Psoas muscle (tissue), 8 donors: ENCODE measurements around the gene CAB39. TPM values are rescaled to one million over a fixed set of nuclear protein-coding genes. Genes with fewer than 3 reads are reported as not detected.

ENCODE experiments used
- ATAC-seq, 4 donors: fragments of 200-7000 bp; cut with Tn5 transposase; one replicate each; pipeline ENCODE4 v1.9.1; 2020; ENCODE audit warnings: moderate library complexity in 3 of 4, mild to moderate bottlenecking in 2 of 4
- DNase-seq, 2 donors: peaks; one replicate each; pipeline ENCODE4 v3.0.0-alpha.2; 2020
- H3K27ac ChIP-seq: fragments of 200-600 bp; one replicate; pipeline ENCODE4 v1.8.0; 2022
- H3K27me3 ChIP-seq, 3 donors: fragments of 200-600 bp in 1 of 3; one replicate each; pipeline versions ENCODE4 v1.6.1 to v1.8.0; 2013 to 2022; ENCODE audit warnings: low read length in 2 of 3, mild to moderate bottlenecking in 2 of 3, moderate library complexity in 1 of 3; ENCODE audit not compliant: insufficient read depth in 3 of 3
- H3K36me3 ChIP-seq, 2 donors: fragments of 200-600 bp in 1 of 2; one replicate each; pipeline versions ENCODE4 v1.6.1 to v1.8.0; 2013 to 2022; ENCODE audit warnings: low read depth in 1 of 2, mild to moderate bottlenecking in 1 of 2, moderate library complexity in 1 of 2; ENCODE audit not compliant: insufficient read depth in 1 of 2
- H3K4me1 ChIP-seq: fragments of 200-600 bp; one replicate; pipeline ENCODE4 v1.8.0; 2022
- H3K4me3 ChIP-seq: fragments of 200-600 bp; one replicate; pipeline ENCODE4 v1.8.0; 2022; ENCODE audit warnings: mild to moderate bottlenecking
- H3K9me3 ChIP-seq: fragments of 200-600 bp; one replicate; pipeline ENCODE4 v1.8.0; 2022
- WGBS, 3 donors: extraction: QIAGEN DNeasy Blood & Tissue Kit; methylation state at CpG; one replicate each; pipeline versions ENCODE4 v1.1.6 to v1.1.7; 2013; 5-methylcytosine and 5-hydroxymethylcytosine counted together
- intact Hi-C, 2 donors: fragments of 100-400 bp; cut with DNase I; formaldehyde crosslinking; loops; one replicate each; pipeline versions ENCODE4 v1.11.0 to v1.14.2; 2022
- long read RNA-seq, 2 donors: library from polyadenylated mRNA; unstranded; transcript quantifications; one replicate each; pipeline ENCODE4 v2.0.0, GENCODE V29; 2021
- polyA plus RNA-seq, 3 donors: library from polyadenylated mRNA; stranded (reverse); fragments of 200-250 nt; gene quantifications; one replicate each; pipeline ENCODE4 v1.2.3, GENCODE V29; 2013
- total RNA-seq, 4 donors: library from RNA; stranded (reverse); fragmentation: NEBNext Ultra II Directional in 2 of 4; extraction: Animal tissue kit (Norgen Biotek cat#: 25700) in 2 of 4; gene quantifications; one replicate each; pipeline versions ENCODE4 v1.2.1 to v1.2.4, GENCODE V29; 2021 to 2023
- TF ChIP-seq, protein P1 (sequence below): fragments of 200-600 bp; IDR thresholded peaks from one replicate; pipeline ENCODE4 v1.8.0; 2022; ENCODE audit warnings: antibody characterized with exemption
- donor health status: healthy with polysubstance abuse.
- donor health status: DM: no; HTN: no; CAD: no; lungs with moderate emphysema.
- donor health status: Bipolar disorder and iron deficiency.
- donor health status: healthy.
- donor health status: DM: yes; HTN: yes; CAD: no.
- donor health status: DM: no; HTN: no; CAD: no.
- donor health status: DM: no; HTN: no; CAD: no.
- donor health status: DM: yes; HTN: yes; CAD: no.

CAB39 gene
- 100 to 1,000 TPM; 107 to 139 (median 128) TPM for total RNA-seq
- polyA plus RNA-seq: 100 to 1,000 TPM in 1 of 3 donors, 10 to 100 TPM in 2; 36.0 to 166 (median 55.3) TPM
- long read RNA-seq, donor 1, transcript CAB39-201 (9 exons, 3,826 nt): major isoform, 199 of 217 reads
- long read RNA-seq, donor 1, partial matches to known transcripts: 13 of 217 reads
- long read RNA-seq, donor 1, other reads (novel, unspliced or antisense): 5 of 217 reads
- long read RNA-seq, donor 2, transcript CAB39-201 (9 exons, 3,826 nt): major isoform, 260 of 303 reads
- long read RNA-seq, donor 2, partial matches to known transcripts: 13 of 303 reads
- long read RNA-seq, donor 2, other reads (novel, unspliced or antisense): 27 of 303 reads

DNA sequence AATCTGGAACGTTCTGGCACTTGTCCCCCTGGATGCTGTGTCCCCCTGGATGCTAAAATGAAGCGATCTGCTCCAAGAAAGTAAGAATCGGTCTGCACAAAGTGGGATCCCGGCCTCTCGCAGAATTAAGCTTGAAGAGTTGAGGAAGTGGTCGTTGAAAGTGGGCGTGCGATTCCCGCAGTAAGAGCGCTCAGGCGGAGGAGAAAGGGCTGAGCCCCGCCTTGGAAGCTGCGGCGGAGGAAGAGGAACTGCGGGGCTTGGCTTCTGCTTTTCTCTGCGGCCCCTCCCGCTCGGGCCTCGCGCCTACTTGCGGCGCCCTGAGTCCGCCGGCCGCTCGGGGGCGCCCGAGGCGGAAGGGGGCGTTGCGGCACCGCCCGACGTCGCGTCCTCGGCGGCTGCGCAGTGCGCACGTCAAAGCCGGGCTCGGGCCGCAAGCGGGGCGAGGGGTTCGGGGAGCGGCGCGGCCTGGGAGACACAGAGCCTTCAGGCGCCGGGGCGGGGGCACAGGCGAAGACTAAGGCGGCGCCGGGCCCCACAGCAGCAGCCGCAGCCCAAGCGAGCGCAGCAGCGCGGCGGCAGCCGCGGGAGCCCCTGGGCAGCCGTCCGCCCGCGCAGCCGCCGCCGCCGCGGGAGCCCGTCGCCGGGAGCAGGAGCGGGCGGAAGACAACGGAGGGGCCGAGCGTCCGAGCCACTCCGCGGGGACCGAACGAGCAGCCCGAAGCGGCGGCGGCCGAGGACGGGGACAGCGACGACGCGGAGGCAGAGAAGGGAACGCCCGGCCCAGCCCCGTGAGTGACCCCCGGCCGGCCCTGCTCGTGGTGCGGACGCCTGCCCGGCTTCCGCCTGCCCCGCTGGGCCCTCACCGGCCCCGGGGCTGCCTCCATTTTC is at the start of gene CAB39:
CAB39 (plus strand) TSS at position 400 of the 888 bp plus-strand sequence. CDS start 47,160 bp downstream, outside the sequence.
- TF ChIP-seq, protein P1, sequence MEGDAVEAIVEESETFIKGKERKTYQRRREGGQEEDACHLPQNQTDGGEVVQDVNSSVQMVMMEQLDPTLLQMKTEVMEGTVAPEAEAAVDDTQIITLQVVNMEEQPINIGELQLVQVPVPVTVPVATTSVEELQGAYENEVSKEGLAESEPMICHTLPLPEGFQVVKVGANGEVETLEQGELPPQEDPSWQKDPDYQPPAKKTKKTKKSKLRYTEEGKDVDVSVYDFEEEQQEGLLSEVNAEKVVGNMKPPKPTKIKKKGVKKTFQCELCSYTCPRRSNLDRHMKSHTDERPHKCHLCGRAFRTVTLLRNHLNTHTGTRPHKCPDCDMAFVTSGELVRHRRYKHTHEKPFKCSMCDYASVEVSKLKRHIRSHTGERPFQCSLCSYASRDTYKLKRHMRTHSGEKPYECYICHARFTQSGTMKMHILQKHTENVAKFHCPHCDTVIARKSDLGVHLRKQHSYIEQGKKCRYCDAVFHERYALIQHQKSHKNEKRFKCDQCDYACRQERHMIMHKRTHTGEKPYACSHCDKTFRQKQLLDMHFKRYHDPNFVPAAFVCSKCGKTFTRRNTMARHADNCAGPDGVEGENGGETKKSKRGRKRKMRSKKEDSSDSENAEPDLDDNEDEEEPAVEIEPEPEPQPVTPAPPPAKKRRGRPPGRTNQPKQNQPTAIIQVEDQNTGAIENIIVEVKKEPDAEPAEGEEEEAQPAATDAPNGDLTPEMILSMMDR: peak; percentile 89
- Histone ChIP-seq H3K9me3 (no peaks in the 10 kb centered on the region), H3K4me1 (peaks cover 38% of the 10 kb centered on the region), H3K4me3 (peak within 1 kb of the TSS; percentile 88), H3K27ac (peak within 1 kb of the TSS; percentile 97), H3K27me3 (no peaks in the 10 kb centered on the region), H3K36me3 (no peaks in the 10 kb centered on the region)
- intact Hi-C loops: loop anchor here (2.0 to 5.0 kb wide), 4 partner anchors 35 to 1365 kb away; no protein-coding TSS in a partner anchor
- ATAC-seq (peak; percentile 90 to 94 (median 91)), DNase-seq (peak; percentile 88 to 92)
- 1 to 2% (median 1%) methylated on average over 56 to 110 of the region's 110 CpGs for WGBS, 3 donors

DNA sequence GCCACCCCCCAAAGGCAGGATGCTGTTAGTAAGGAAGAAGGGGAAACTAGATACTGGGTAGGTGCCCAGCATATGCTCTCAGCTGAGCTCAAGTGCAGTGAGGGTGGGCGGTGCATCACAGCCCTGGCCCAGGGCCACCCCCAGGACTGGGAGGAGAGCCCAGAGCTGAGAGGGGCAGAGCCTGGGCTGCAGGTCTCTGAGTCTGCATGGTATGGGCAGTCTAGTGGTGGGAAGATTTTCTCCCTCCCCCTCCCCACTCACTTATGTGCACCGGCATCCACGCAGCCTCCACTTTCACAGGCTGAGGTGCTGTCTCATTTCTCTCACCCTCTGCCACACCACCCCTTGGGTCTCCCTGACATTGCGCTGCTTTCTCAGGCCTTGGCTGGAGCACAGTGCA is 48.5 kb upstream of the CAB39 start:
- TF ChIP-seq, protein P1: no peak
- Histone ChIP-seq H3K9me3 (no peaks in the 10 kb centered on the region), H3K4me3 (no peak overlapping the region), H3K27ac (no peak overlapping the region), H3K4me1 (peaks cover 37% of the 10 kb centered on the region), H3K36me3 (no peaks in the 10 kb centered on the region), H3K27me3 (no peaks in the 10 kb centered on the region)
- intact Hi-C loops: no loop called here
- whole genome bisulfite sequencing, 3 donors: 42 to 60% (median 54%) methylated on average over 4 of the region's 4 CpGs
- peak in 1 of 4 donors; percentile 28 for ATAC-seq
- DNase-seq: peak in 1 of 2 donors; percentile 31

GRCh38 chr2:230664844-230665243 is 47.8 kb upstream of the CAB39 start:
- Histone ChIP-seq H3K4me1 (peaks cover 44% of the 10 kb centered on the region), H3K27me3 (no peaks in the 10 kb centered on the region), H3K27ac (no peak overlapping the region), H3K36me3 (no peaks in the 10 kb centered on the region), H3K9me3 (no peaks in the 10 kb centered on the region), H3K4me3 (no peak overlapping the region)
- 76 to 86% (median 78%) methylated on average over 7 of the region's 7 CpGs for WGBS, 3 donors
- TF ChIP-seq, protein P1: no peak
- intact Hi-C loops: no loop called here
- DNase-seq (no peak), ATAC-seq (no peak)

DNA sequence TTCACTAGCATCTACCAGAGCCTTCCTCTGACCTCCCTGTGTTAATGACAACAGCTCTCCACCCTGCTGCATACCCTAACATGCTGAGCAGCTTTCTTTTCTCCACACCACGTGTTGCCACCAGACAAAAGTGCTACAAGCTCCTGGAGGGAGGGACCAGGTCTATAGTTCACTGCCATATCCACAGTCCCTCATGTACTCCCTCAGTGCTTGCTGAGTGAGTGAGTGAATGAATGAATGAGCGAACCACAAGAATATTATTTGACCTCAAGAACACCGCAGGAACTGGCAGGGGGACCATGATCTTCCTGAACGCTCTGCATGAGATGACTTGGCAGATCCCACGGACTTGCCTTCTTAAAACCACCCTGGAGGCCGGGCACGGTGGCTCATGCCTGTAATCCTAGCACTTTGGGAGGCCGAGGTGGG is 47.4 kb upstream of the CAB39 start:
- no peak overlapping the region for H3K27ac ChIP-seq
- intact Hi-C loops: no loop called here

More for the DNA sequence above, 47.4 kb upstream of the CAB39 start:
- Histone ChIP-seq H3K27me3 (no peaks in the 10 kb centered on the region), H3K36me3 (no peaks in the 10 kb centered on the region), H3K4me3 (no peak overlapping the region), H3K9me3 (no peaks in the 10 kb centered on the region), H3K4me1 (peaks cover 49% of the 10 kb centered on the region)
- DNase-seq (no peak), ATAC-seq (no peak)
- TF ChIP-seq, protein P1: no peak
- WGBS, 3 donors: 54 to 85% (median 76%) methylated on average over 8 of the region's 8 CpGs
